ENCODE measurements around the gene EI24. TPM values are rescaled to one million over a fixed set of nuclear protein-coding genes. Genes with fewer than 3 reads are reported as not detected.

Gene EI24
- total and polyA plus RNA-seq, 9 of the 15 experiments (the other 6 are each of a cell fraction or from before 2014, with no cell fraction given) = 50.4 to 260 (median 168) TPM

GRCh38 chr11:125552927-125553326 is 16.4 kb upstream of the EI24 start (continued):
- TF ChIP-seq HBP1 (CRISPR knock-in tag; IDR thresholded peaks at IDR 0.05) (peak; percentile 84), NCOA6 (IDR thresholded peaks at IDR 0.05) (no peak), CGGBP1 (CRISPR knock-in tag; IDR thresholded peaks at IDR 0.05) (no peak), FOXO4 (CRISPR knock-in tag; IDR thresholded peaks at IDR 0.05) (no peak), E2F3 (CRISPR knock-in tag; IDR thresholded peaks at IDR 0.05) (no peak), ZNF280B (CRISPR knock-in tag; IDR thresholded peaks at IDR 0.05) (no peak), NELFE (IDR thresholded peaks at IDR 0.05; ENCODE audit: insufficient read depth, insufficient read length) (no peak), ELK1 (CRISPR knock-in tag; IDR thresholded peaks at IDR 0.05) (no peak), CREB5 (CRISPR knock-in tag; IDR thresholded peaks at IDR 0.05) (no peak), ZNF511 (CRISPR knock-in tag; IDR thresholded peaks at IDR 0.05) (no peak), RERE (CRISPR knock-in tag; IDR thresholded peaks at IDR 0.05; ENCODE audit: borderline replicate concordance) (no peak), GTF2A2 (tag; IDR thresholded peaks at IDR 0.05) (no peak), NFIC (IDR thresholded peaks at IDR 0.05) (peak; percentile 94), CHD4 (IDR thresholded peaks at IDR 0.05; ENCODE audit: insufficient read depth, insufficient replicate concordance, low read depth, low read length, poor library complexity, severe bottlenecking) (no peak)
